HG03565 (cell line): Measurements from ENCODE around the gene FAM53B.

ENCODE experiments used
- ATAC-seq: cut with Tn5 transposase; IDR thresholded peaks from one replicate; pipeline ENCODE4 v1.9.1; 2021; ENCODE audit warnings: mild to moderate bottlenecking, moderate library complexity; ENCODE audit not compliant: unreplicated experiment

The FAM53B gene

GRCh38 chr10:124697837-124698544 lies 46.2 kb downstream of the FAM53B start:
- no peak for ATAC-seq

GRCh38 chr10:124697443-124697836 lies 46.7 kb downstream of the FAM53B start:
- no peak for ATAC-seq

- peak; percentile 55 for ATAC-seq
Observed at GRCh38 chr10:124696446-124697392, 47.5 kb downstream of the FAM53B start.

GRCh38 chr10:124695259-124695658 lies 48.9 kb downstream of the FAM53B start:
- no peak for ATAC-seq

GRCh38 chr10:124694481-124695220 lies 49.5 kb downstream of the FAM53B start:
- ATAC-seq = no peak

- no peak for ATAC-seq
Observed at GRCh38 chr10:124693801-124694416, 50.3 kb downstream of the FAM53B start.

- no peak for ATAC-seq
Observed at GRCh38 chr10:124693396-124693795, 50.8 kb downstream of the FAM53B start.

- no peak for ATAC-seq
Observed at GRCh38 chr10:124692100-124692446, 52.1 kb downstream of the FAM53B start.

- ATAC-seq = no peak
Observed at GRCh38 chr10:124691421-124692099, 52.6 kb downstream of the FAM53B start.

- no peak for ATAC-seq
Observed at GRCh38 chr10:124691002-124691401, 53.2 kb downstream of the FAM53B start.

GRCh38 chr10:124689911-124690498 lies 54.2 kb downstream of the FAM53B start:
- ATAC-seq = no peak

- peak; percentile 95 for ATAC-seq
Observed at GRCh38 chr10:124688889-124689670, 55.1 kb downstream of the FAM53B start.

- no peak for ATAC-seq
Observed at GRCh38 chr10:124688386-124688785, 55.8 kb downstream of the FAM53B start.

- no peak for ATAC-seq
Observed at GRCh38 chr10:124686707-124687376, 57.3 kb downstream of the FAM53B start.

- ATAC-seq = no peak
Observed at GRCh38 chr10:124685261-124685660, 58.9 kb downstream of the FAM53B start.

- ATAC-seq = no peak
Observed at GRCh38 chr10:124683814-124684213, 60.4 kb downstream of the FAM53B start.

- no peak for ATAC-seq
Observed at GRCh38 chr10:124681626-124682552, 62.3 kb downstream of the FAM53B start.

GRCh38 chr10:124681091-124681490 lies 63.1 kb downstream of the FAM53B start:
- ATAC-seq = no peak
